Measurements from ENCODE around the gene LUZP1. TPM values are rescaled to one million over a fixed set of nuclear protein-coding genes. Genes with fewer than 3 reads are reported as not detected.
A peak's percentile ranks its signal among the peaks of the same experiment; 100 is the strongest.

Gene LUZP1
- total and polyA plus RNA-seq, 4 donors: 2.6 to 9.3 (median 5.1) TPM

DNA sequence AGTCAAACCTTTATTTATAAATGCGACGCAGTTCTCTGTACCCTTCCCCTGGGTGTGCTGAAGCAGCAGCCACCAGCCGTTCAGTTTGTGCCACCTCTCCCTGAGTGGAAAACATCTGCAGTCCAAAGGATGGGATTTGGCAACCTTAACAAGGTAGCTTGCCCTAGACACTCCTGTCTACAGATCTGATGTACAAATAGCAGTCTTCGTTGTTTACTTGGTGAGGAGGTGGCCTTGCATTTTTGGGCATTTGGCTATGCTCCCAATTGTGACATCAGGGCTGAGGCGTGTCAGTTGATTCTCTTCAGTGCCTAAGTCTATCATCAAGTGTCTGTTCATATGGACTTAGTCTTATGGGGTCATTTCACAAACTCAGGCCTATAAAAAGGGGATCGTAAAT is 89.6 kb downstream of the LUZP1 start:
- WGBS: 88% methylated on average over 6 of the region's 6 CpGs
- Histone ChIP-seq H3K9me3 (ENCODE audit: control insufficient read depth in 4 of 4, low read length in 3 of 4) (no peaks in the 10 kb centered on the region), H3K9ac (ENCODE audit: low read depth in 1 of 2, low read length in 2 of 2) (no peak overlapping the region), H3K4me1 (ENCODE audit: control insufficient read depth in 4 of 4, insufficient read depth in 4 of 4, low read length in 3 of 4) (peaks cover 0 to 2% (median 0%) of the 10 kb centered on the region in 4 donors), H3K27ac (ENCODE audit: low read depth in 1 of 2, low read length in 2 of 2) (no peak overlapping the region), H3K36me3 (ENCODE audit: control insufficient read depth in 4 of 4, insufficient read depth in 3 of 4, low read depth in 1 of 4, low read length in 3 of 4) (peaks cover 12 to 65% (median 42%) of the 10 kb centered on the region in 4 donors), H3K4me3 (ENCODE audit: low read depth in 1 of 3, low read length in 3 of 3) (no peak overlapping the region), H3K27me3 (ENCODE audit: control insufficient read depth in 4 of 4, insufficient read depth in 4 of 4, low read length in 3 of 4) (no peaks in the 10 kb centered on the region)
- no peak for TF ChIP-seq YY1 (IDR thresholded peaks at IDR 0.05)
- TF ChIP-seq, protein P1, sequence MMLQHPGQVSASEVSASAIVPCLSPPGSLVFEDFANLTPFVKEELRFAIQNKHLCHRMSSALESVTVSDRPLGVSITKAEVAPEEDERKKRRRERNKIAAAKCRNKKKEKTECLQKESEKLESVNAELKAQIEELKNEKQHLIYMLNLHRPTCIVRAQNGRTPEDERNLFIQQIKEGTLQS (IDR thresholded peaks at IDR 0.05): no peak
- TF ChIP-seq HNF4A (conservative IDR thresholded peaks at IDR 0.05): peak in 1 of 2 donors; percentile 39
- no peak for TF ChIP-seq RXRA (IDR thresholded peaks at IDR 0.05)
- TF ChIP-seq, protein P2, sequence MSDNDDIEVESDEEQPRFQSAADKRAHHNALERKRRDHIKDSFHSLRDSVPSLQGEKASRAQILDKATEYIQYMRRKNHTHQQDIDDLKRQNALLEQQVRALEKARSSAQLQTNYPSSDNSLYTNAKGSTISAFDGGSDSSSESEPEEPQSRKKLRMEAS (IDR thresholded peaks at IDR 0.05): no peak
- no peak for DNase-seq (ENCODE audit: low spot score)

DNA sequence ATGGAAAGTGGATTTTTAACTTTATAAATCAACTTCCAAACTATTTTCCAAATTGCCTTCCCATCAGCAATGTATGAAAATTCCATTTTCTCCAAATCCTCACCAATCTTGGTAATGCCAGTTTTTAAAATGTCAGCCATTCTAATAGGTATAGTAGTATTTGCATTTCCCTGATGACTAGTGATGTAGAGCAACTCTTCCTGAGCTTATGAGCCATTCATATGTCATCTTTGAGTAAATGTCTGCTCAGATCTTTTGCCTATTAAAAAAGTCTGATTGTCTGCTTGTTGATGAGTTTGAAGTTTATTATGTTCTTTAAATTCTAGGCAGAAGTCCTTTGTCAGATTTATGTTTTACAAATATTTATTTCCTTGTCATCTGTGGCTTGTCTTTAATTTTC is 94.6 kb downstream of the LUZP1 start:
- Histone ChIP-seq H3K4me1 (ENCODE audit: control insufficient read depth in 4 of 4, insufficient read depth in 4 of 4, low read length in 3 of 4) (no peaks in the 10 kb centered on the region), H3K36me3 (ENCODE audit: control insufficient read depth in 4 of 4, insufficient read depth in 3 of 4, low read depth in 1 of 4, low read length in 3 of 4) (peaks cover 9 to 46% (median 29%) of the 10 kb centered on the region in 4 donors), H3K27ac (ENCODE audit: low read depth in 1 of 2, low read length in 2 of 2) (no peak overlapping the region), H3K27me3 (ENCODE audit: control insufficient read depth in 4 of 4, insufficient read depth in 4 of 4, low read length in 3 of 4) (no peaks in the 10 kb centered on the region), H3K9me3 (ENCODE audit: control insufficient read depth in 4 of 4, low read length in 3 of 4) (no peaks in the 10 kb centered on the region), H3K9ac (ENCODE audit: low read depth in 1 of 2, low read length in 2 of 2) (no peak overlapping the region), H3K4me3 (ENCODE audit: low read depth in 1 of 3, low read length in 3 of 3) (no peak overlapping the region)
- TF ChIP-seq FOXA1 (IDR thresholded peaks at IDR 0.05) (no peak), SP1 (IDR thresholded peaks at IDR 0.05) (no peak), RXRA (IDR thresholded peaks at IDR 0.05) (no peak), FOXA2 (IDR thresholded peaks at IDR 0.05) (no peak), YY1 (IDR thresholded peaks at IDR 0.05) (no peak), HNF4G (IDR thresholded peaks at IDR 0.05) (no peak), GABPA (IDR thresholded peaks at IDR 0.05 in 1 of 2, conservative IDR thresholded peaks at IDR 0.05 in 1 of 2) (no peak), NR2F2 (IDR thresholded peaks at IDR 0.05) (no peak)
- TF ChIP-seq, protein P3, sequence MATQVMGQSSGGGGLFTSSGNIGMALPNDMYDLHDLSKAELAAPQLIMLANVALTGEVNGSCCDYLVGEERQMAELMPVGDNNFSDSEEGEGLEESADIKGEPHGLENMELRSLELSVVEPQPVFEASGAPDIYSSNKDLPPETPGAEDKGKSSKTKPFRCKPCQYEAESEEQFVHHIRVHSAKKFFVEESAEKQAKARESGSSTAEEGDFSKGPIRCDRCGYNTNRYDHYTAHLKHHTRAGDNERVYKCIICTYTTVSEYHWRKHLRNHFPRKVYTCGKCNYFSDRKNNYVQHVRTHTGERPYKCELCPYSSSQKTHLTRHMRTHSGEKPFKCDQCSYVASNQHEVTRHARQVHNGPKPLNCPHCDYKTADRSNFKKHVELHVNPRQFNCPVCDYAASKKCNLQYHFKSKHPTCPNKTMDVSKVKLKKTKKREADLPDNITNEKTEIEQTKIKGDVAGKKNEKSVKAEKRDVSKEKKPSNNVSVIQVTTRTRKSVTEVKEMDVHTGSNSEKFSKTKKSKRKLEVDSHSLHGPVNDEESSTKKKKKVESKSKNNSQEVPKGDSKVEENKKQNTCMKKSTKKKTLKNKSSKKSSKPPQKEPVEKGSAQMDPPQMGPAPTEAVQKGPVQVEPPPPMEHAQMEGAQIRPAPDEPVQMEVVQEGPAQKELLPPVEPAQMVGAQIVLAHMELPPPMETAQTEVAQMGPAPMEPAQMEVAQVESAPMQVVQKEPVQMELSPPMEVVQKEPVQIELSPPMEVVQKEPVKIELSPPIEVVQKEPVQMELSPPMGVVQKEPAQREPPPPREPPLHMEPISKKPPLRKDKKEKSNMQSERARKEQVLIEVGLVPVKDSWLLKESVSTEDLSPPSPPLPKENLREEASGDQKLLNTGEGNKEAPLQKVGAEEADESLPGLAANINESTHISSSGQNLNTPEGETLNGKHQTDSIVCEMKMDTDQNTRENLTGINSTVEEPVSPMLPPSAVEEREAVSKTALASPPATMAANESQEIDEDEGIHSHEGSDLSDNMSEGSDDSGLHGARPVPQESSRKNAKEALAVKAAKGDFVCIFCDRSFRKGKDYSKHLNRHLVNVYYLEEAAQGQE (IDR thresholded peaks at IDR 0.05): no peak
- no peak for DNase-seq (ENCODE audit: low spot score)

DNA sequence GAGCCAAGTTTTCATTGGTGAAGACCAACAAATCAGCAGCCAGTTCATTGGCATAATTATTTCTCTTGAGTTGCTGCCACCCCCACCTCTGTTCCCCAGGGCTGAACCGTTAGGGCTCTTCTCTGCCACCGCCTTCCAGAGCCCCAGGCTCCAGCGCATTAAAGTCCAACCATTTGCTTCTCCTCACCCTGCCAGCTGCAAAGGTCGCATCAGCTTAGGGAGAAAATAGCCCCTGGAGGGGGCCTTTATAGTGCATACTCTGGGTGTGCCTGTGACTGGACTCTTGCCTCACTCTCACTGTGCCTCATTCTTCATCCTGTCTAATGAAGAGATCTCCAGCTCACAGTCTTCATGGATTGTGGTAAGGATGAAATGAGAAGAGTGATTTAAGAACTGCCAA is 99.0 kb downstream of the LUZP1 start:
- DNase-seq (ENCODE audit: low spot score): no peak
- Histone ChIP-seq H3K27me3 (ENCODE audit: control insufficient read depth in 4 of 4, insufficient read depth in 4 of 4, low read length in 3 of 4) (no peaks in the 10 kb centered on the region), H3K4me3 (ENCODE audit: low read depth in 1 of 3, low read length in 3 of 3) (no peak overlapping the region), H3K27ac (ENCODE audit: low read depth in 1 of 2, low read length in 2 of 2) (no peak overlapping the region), H3K4me1 (ENCODE audit: control insufficient read depth in 4 of 4, insufficient read depth in 4 of 4, low read length in 3 of 4) (no peaks in the 10 kb centered on the region), H3K36me3 (ENCODE audit: control insufficient read depth in 4 of 4, insufficient read depth in 3 of 4, low read depth in 1 of 4, low read length in 3 of 4) (peaks cover 0 to 38% (median 25%) of the 10 kb centered on the region in 4 donors), H3K9ac (ENCODE audit: low read depth in 1 of 2, low read length in 2 of 2) (no peak overlapping the region), H3K9me3 (ENCODE audit: control insufficient read depth in 4 of 4, low read length in 3 of 4) (no peaks in the 10 kb centered on the region)
- WGBS: 95% methylated on average over 4 of the region's 4 CpGs
- no peak for TF ChIP-seq YY1 (IDR thresholded peaks at IDR 0.05)
- no peak for TF ChIP-seq FOXA1 (IDR thresholded peaks at IDR 0.05)
- TF ChIP-seq JUND (IDR thresholded peaks at IDR 0.05): no peak
- TF ChIP-seq EGR1 (IDR thresholded peaks at IDR 0.05; ENCODE audit: low read depth in 2 of 2): no peak
- TF ChIP-seq HNF4G (IDR thresholded peaks at IDR 0.05): no peak
- TF ChIP-seq, protein P1 (IDR thresholded peaks at IDR 0.05): no peak
- TF ChIP-seq GABPA (IDR thresholded peaks at IDR 0.05 in 1 of 2, conservative IDR thresholded peaks at IDR 0.05 in 1 of 2): no peak
- TF ChIP-seq NR2F2 (IDR thresholded peaks at IDR 0.05): no peak
- no peak for TF ChIP-seq TAF1 (conservative IDR thresholded peaks at IDR 0.05)
- TF ChIP-seq, protein P3 (IDR thresholded peaks at IDR 0.05): no peak
- TF ChIP-seq, protein P4, sequence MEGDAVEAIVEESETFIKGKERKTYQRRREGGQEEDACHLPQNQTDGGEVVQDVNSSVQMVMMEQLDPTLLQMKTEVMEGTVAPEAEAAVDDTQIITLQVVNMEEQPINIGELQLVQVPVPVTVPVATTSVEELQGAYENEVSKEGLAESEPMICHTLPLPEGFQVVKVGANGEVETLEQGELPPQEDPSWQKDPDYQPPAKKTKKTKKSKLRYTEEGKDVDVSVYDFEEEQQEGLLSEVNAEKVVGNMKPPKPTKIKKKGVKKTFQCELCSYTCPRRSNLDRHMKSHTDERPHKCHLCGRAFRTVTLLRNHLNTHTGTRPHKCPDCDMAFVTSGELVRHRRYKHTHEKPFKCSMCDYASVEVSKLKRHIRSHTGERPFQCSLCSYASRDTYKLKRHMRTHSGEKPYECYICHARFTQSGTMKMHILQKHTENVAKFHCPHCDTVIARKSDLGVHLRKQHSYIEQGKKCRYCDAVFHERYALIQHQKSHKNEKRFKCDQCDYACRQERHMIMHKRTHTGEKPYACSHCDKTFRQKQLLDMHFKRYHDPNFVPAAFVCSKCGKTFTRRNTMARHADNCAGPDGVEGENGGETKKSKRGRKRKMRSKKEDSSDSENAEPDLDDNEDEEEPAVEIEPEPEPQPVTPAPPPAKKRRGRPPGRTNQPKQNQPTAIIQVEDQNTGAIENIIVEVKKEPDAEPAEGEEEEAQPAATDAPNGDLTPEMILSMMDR (IDR thresholded peaks at IDR 0.05; ENCODE audit: low read depth, low read length, missing input control): no peak
- TF ChIP-seq RAD21 (IDR thresholded peaks at IDR 0.05): no peak
- TF ChIP-seq HNF4A (conservative IDR thresholded peaks at IDR 0.05): no peak
- no peak for TF ChIP-seq FOXA2 (IDR thresholded peaks at IDR 0.05)
- TF ChIP-seq SP1 (IDR thresholded peaks at IDR 0.05): no peak
- TF ChIP-seq, protein P2 (IDR thresholded peaks at IDR 0.05): no peak

Measured in liver (tissue), 9 donors.